Activated naive CD8-positive, alpha-beta T cell (primary cell): ENCODE measurements around the gene WDR4.

ENCODE experiments used
- H3K27ac Mint-ChIP-seq: one replicate; pipeline ENCODE4 v1.8.0; 2021; ENCODE audit warnings: mixed read lengths
- H3K27me3 Mint-ChIP-seq: one replicate; pipeline ENCODE4 v1.8.0; 2021; ENCODE audit warnings: mixed read lengths
- H3K36me3 Mint-ChIP-seq: one replicate; pipeline ENCODE4 v1.8.0; 2021; ENCODE audit warnings: mixed read lengths
- H3K4me1 Mint-ChIP-seq: one replicate; pipeline ENCODE4 v1.8.0; 2021; ENCODE audit warnings: low read depth, mixed read lengths
- H3K4me3 Mint-ChIP-seq: one replicate; pipeline ENCODE4 v1.8.0; 2021; ENCODE audit warnings: mild to moderate bottlenecking, mixed read lengths
- H3K9me3 Mint-ChIP-seq: one replicate; pipeline ENCODE4 v1.8.0; 2021; ENCODE audit warnings: low read depth, mixed read lengths

Gene WDR4

DNA sequence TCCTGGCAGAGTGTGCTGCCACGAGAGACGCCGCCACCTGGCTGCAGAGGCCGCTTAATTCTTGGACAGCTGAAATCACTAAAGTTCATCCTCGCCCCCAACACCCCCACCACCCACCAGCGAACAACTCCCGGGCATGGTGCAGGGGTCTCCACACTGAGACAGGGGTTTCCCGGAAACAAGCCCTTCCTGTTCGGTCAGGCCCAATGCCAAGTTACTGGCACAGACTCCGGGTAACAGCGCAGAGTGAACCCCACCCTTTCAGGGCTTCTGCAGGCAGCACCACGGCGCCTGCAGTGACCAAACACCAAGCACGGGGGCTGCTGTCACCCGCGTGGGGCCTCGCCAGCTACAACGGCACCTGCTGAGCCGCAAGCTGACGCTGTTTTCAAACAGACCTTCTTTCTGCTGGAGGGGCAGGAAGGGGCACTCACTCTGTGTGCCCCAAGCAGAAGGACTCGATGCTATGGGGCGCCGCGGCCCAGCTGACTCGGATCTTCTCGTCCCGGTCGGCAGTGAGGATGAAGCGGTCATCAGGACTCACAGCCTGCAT, 17.4 kb downstream of the WDR4 start:
- Mint-ChIP-seq H3K36me3 (peaks cover 2% of the 10 kb centered on the region), H3K9me3 (no peaks in the 10 kb centered on the region), H3K4me3 (no peak overlapping the region), H3K27ac (no peak overlapping the region), H3K4me1 (peaks cover 14% of the 10 kb centered on the region), H3K27me3 (no peaks in the 10 kb centered on the region)

DNA sequence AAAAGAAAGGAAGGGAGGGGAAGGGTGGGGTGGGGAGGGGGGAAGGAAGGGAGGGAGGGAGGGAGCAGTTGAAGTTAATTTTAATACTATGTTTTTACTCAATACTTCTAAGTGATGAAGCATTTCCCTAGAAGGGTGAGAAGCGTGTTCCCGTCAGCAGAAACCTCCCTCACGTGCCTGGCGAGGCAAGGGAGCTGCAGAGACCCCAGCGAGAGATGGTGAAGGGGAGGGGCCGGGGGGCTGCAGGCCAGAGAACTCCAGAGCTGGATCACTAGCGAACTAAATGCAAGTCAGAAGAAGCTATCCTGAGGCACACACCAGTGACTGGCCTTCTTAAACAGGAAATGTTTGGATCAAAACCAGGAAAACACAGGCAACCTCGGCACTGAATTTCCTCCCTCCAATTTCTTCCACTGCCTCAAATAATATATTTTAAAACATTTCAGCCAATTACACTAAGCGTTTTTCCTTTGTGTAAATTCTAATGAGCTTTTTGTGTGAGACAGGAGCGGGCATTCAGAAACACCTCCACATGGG, 18.0 kb downstream of the WDR4 start:
- H3K9me3 Mint-ChIP-seq, result no peaks in the 10 kb centered on the region
- H3K36me3 Mint-ChIP-seq, result peaks cover 2% of the 10 kb centered on the region
- H3K4me1 Mint-ChIP-seq, result peaks cover 13% of the 10 kb centered on the region
- H3K27ac Mint-ChIP-seq, result no peak overlapping the region
- no peak overlapping the region for H3K4me3 Mint-ChIP-seq
- H3K27me3 Mint-ChIP-seq, result no peaks in the 10 kb centered on the region

DNA sequence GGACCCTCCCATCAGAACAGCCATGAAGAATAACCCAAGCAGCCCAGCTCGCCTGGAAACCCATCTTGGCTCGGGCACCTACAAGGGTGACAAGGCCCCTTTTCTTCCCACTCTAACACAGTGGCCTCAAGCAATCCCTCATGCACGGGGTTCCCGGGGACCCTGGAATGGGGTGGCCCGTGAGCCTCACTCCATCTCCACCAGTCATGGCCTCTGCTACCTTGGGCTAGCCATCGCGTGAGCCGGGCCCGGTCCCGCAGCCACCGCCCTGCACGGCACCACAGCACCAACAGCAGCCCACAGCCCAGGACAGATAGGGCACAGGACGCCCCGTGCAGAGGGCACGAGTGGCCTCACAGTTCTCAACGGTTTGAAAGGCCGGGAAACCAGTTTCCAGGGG, 19.0 kb downstream of the WDR4 start:
- Mint-ChIP-seq H3K9me3 (no peaks in the 10 kb centered on the region), H3K27me3 (no peaks in the 10 kb centered on the region), H3K4me1 (peaks cover 10% of the 10 kb centered on the region), H3K4me3 (no peak overlapping the region), H3K36me3 (peaks cover 2% of the 10 kb centered on the region), H3K27ac (no peak overlapping the region)

DNA sequence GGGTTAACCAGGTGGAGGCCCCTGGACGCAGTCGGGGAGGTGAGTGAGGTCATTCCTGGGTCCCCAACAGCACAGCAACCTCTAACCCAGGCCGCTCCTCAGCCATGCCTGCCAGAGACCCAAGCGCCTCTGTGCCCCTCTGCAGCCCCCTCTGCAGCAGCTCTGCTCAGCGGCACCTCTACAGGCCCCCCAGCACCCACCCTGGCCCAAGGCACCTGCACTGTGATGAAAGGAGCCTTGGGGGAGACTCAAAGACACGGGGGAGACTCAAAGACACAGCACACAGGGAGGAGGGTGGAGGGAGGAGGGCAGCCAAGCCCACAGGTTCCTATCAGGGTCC, 19.5 kb downstream of the WDR4 start:
- H3K36me3 Mint-ChIP-seq, result peaks cover 2% of the 10 kb centered on the region
- no peaks in the 10 kb centered on the region for H3K9me3 Mint-ChIP-seq
- no peaks in the 10 kb centered on the region for H3K27me3 Mint-ChIP-seq
- no peak overlapping the region for H3K27ac Mint-ChIP-seq
- H3K4me3 Mint-ChIP-seq, result no peak overlapping the region
- H3K4me1 Mint-ChIP-seq, result peaks cover 9% of the 10 kb centered on the region

DNA sequence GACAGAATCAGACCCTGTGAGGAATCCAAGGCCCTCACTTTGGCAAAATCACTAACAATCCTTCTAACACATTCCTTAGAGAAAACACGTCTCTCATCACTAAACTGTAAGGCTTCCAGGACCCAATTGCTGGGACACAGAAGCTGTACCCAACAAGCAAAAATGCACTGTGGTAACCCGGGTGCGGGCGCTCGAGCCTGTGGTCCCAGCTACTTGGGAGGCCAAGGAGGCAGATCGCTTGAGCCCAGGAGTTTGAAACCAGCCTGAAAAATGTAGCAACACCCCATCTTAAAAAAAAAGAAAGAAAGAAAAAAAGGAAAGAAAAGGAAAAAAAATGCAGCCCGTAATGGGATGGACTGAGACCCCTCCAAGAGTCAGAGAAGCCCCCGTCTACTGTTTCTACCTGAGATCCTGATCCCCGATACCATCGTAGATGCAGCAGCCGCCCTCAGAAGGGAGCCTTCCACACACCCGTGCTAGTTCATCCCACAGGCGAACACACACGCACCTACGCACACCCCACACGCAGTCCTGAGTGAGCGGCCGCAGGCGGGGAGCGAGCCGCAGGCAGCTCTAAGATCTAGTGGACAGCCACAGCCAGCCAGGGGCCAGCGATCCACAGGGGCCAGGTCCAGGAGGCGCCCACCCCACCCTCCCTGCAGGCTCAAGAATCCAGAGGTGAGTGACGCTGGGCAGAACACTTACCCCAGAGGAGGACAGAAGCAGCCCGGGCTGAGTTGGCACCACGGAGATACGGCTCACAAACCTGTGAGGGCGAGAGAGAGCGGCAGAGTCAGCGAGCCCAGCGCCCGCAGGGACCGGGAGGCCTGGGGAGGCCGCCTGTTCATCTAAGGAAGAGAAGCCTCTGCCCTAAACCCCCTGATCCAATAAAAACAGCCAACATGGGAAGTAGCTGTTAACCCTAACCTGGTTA, 20.1 kb downstream of the WDR4 start:
- peaks cover 7% of the 10 kb centered on the region for H3K4me1 Mint-ChIP-seq
- H3K9me3 Mint-ChIP-seq, result no peaks in the 10 kb centered on the region
- no peak overlapping the region for H3K27ac Mint-ChIP-seq
- no peak overlapping the region for H3K4me3 Mint-ChIP-seq
- peaks cover 2% of the 10 kb centered on the region for H3K36me3 Mint-ChIP-seq
- H3K27me3 Mint-ChIP-seq, result no peaks in the 10 kb centered on the region

DNA sequence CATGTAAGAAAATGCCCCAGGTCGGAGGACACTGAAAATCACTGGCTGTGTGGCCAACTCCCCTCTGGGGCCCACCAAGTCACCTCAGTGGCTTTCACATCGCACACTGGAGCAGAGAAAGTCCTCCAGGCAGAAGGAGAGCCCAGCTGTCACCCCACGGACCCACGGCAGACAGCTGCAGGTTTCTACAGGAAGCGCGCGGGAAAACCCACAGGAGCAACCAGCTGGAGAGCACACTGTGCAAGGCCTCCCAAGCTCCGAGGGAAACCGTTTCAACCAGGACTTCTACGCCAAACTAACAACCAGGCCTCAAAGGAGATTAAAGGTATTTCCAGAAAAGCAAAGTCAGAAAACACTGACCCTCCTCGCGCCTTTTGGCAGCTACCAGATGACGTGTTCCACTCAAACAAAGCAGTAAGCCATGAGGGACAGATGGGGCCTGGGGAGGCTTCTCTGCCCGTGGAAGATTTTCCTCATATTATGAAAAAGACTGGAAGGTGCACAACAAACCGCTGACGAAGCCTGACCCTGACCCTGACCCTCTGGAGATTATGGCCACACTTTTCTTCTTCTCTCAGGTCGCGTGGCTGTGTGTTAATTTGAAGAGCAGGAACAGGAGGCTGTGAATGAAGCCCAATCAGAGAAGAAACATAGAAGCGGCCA, 21.0 kb downstream of the WDR4 start:
- H3K36me3 Mint-ChIP-seq, result peaks cover 2% of the 10 kb centered on the region
- no peak overlapping the region for H3K27ac Mint-ChIP-seq
- peaks cover 7% of the 10 kb centered on the region for H3K4me1 Mint-ChIP-seq
- no peaks in the 10 kb centered on the region for H3K9me3 Mint-ChIP-seq
- no peak overlapping the region for H3K4me3 Mint-ChIP-seq
- H3K27me3 Mint-ChIP-seq, result no peaks in the 10 kb centered on the region

DNA sequence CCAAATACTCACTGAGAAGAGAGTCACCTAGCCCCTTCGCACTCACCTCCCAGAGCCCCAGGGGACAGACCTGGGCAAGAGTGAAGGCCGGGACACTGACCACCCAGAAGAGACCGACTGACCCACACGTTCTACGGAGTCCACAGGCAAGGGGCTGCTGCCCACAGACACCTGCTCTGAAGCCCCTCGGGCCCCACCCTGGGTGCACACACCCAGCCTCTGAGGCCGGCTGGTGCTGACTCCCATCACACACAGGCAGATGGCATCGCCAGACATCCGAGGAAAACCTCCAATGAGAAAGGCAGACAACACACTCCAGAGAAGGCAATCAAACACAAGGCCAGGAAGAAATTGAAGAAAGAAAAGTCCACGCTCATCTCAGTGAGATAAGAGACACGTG, 22.1 kb downstream of the WDR4 start:
- peaks cover 2% of the 10 kb centered on the region for H3K36me3 Mint-ChIP-seq
- no peak overlapping the region for H3K4me3 Mint-ChIP-seq
- H3K9me3 Mint-ChIP-seq, result no peaks in the 10 kb centered on the region
- peaks cover 3% of the 10 kb centered on the region for H3K4me1 Mint-ChIP-seq
- H3K27me3 Mint-ChIP-seq, result no peaks in the 10 kb centered on the region
- no peak overlapping the region for H3K27ac Mint-ChIP-seq

DNA sequence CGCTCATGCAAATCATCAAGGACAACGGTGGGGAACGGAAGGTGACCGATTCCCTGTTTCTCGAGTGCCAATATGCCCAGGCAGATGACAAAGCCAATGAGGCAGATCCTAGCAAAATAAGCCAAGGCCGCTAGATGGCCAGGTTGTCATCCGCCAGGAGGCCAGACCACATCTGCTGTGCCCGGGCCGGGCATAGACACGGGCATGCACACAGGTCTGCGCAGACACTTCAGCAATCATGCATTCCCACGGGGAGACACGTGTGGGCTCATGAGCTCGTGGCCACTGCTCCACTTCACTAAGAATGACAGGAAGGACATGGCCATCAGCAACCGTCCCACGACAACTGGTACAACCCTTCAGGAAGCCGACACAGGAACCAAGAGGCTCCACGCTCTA, 23.4 kb downstream of the WDR4 start:
- H3K27ac Mint-ChIP-seq, result no peak overlapping the region
- peaks cover 2% of the 10 kb centered on the region for H3K36me3 Mint-ChIP-seq
- no peak overlapping the region for H3K4me3 Mint-ChIP-seq
- H3K9me3 Mint-ChIP-seq, result no peaks in the 10 kb centered on the region
- H3K4me1 Mint-ChIP-seq, result peaks cover 3% of the 10 kb centered on the region
- H3K27me3 Mint-ChIP-seq, result no peaks in the 10 kb centered on the region

DNA sequence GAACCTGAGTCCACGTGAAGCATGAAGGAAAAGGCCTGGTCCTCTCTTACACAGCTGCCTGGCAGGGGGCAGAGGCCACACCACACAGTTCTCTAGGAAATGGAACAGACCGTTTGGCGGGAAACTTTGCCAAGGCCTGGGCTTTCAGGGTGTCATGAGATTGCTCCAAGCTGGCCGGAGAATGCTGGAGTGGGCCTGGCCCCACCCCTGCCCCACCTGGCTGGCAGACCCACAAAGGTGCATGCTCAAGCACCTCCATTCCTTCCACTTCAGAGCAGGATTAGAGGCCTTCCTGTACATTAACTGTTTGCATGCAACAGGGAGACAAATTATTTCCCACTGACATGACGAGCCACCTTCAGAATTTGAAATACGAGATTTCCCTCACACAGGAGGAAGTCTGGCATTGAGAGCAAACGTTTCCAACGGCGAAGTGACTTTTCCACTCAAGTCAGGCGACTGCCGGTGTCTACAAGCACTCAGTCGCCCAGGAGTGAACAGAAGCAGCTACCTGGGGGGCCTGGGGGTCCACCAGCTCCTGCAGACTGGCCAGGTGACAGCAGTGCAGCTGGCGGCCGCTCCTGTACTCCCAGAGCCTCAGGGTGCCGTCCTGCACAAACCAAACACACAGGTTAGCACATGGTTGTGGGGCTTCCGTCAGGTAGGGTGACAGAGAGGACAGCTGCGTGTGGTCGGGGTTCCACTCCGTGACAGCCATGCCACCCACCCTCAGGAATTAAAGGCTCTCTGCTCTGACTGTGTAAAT, 24.0 kb downstream of the WDR4 start:
- H3K27me3 Mint-ChIP-seq, result no peaks in the 10 kb centered on the region
- no peaks in the 10 kb centered on the region for H3K9me3 Mint-ChIP-seq
- no peak overlapping the region for H3K27ac Mint-ChIP-seq
- peaks cover 3% of the 10 kb centered on the region for H3K4me1 Mint-ChIP-seq
- H3K4me3 Mint-ChIP-seq, result no peak overlapping the region
- peaks cover 2% of the 10 kb centered on the region for H3K36me3 Mint-ChIP-seq

DNA sequence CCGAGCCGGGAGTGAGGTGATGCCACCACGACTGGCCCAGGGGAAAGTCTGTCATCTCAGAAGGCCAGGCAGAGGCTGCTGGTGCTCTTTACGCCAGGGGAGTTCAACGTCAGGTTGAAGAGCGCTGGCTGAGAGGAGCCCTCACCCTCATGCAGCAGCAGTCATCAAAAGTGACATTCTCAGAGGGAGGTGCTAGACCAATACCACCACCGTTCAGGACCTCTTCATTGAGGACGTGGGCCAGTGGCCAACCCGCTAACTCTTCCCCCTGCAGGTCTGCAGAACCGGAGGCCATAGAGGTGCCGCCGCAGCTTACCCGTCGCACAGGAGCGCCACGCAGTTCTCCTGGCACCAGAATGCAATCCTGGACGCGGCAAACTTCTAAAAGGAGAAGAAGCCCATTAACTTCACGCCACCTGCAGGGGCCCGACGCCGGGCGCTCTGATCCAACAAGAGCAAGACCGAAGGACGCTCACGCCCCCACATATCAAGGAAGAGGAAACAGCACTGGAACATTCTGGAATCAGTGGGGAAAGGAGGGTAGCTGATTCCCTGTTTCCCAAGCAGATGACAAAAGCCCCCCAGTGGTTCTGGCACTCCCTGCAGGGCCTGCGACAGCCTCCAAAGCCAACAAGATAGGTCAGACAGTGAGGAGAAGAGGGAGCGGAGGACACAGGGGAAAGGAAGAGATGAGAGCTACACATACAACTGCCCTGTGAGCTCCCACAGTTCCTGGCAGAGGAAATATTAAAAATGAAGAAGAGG, 24.9 kb downstream of the WDR4 start:
- Mint-ChIP-seq H3K36me3 (peaks cover 2% of the 10 kb centered on the region), H3K4me3 (no peak overlapping the region)

DNA sequence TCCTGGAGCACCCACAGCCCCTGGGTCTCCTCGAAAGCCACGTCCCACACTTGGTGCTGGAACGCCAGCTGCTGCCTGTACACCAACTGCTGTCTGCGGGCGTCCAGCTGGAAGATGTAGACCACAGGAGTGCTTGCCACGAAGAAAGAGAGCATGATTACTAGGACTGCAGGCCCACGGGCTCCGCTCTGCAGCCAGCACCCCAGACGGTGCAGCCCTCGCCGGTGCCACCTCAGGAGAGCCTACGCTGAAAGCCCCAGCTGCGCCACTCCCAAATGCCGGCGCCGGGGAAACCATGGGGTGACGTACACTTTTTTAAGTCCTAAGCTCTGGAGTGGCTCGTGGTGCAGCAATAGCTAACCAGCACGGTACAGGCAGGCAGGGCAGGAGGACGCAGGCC, 25.7 kb downstream of the WDR4 start:
- Mint-ChIP-seq H3K4me3 (no peak overlapping the region), H3K4me1 (peaks cover 5% of the 10 kb centered on the region), H3K27ac (no peak overlapping the region), H3K36me3 (peaks cover 5% of the 10 kb centered on the region), H3K27me3 (no peaks in the 10 kb centered on the region), H3K9me3 (no peaks in the 10 kb centered on the region)

More for the DNA sequence above, 24.9 kb downstream of the WDR4 start:
- no peaks in the 10 kb centered on the region for H3K9me3 Mint-ChIP-seq
- no peak overlapping the region for H3K27ac Mint-ChIP-seq
- no peaks in the 10 kb centered on the region for H3K27me3 Mint-ChIP-seq
- H3K4me1 Mint-ChIP-seq, result peaks cover 3% of the 10 kb centered on the region

DNA sequence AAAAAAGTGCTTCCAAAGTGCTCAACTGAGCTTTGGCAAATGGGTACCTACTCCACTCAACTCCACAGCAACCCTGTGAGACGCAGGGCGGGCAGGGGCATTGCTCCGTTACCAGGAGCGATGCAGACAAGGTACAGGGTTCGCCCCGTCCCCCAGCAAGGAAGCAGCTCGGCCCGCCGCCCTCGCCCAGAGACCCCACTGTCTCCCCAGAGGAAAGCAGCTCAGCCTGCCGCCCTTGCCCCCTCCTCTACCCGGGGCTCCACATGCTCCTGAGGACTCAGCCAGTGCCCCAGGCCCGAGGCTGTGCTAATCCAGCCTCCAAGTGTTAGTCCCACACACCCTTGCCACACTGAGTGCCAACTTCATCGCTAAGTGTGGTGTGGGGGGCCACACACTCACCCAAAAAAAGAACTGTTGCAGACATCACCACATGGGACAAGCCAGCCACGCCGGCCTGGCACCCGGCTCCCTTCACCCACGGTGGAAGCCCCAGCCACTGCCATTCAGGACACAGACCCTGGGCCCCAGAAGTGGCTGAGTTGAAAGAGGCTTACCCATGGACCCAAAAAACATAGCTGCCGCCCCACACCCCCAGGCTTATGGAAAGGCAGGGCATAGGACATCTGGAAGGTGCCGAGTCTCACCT, 26.3 kb downstream of the WDR4 start:
- H3K27me3 Mint-ChIP-seq, result no peaks in the 10 kb centered on the region
- peaks cover 4% of the 10 kb centered on the region for H3K36me3 Mint-ChIP-seq
- no peaks in the 10 kb centered on the region for H3K9me3 Mint-ChIP-seq
- no peak overlapping the region for H3K4me3 Mint-ChIP-seq
- H3K4me1 Mint-ChIP-seq, result peaks cover 7% of the 10 kb centered on the region
- H3K27ac Mint-ChIP-seq, result no peak overlapping the region

DNA sequence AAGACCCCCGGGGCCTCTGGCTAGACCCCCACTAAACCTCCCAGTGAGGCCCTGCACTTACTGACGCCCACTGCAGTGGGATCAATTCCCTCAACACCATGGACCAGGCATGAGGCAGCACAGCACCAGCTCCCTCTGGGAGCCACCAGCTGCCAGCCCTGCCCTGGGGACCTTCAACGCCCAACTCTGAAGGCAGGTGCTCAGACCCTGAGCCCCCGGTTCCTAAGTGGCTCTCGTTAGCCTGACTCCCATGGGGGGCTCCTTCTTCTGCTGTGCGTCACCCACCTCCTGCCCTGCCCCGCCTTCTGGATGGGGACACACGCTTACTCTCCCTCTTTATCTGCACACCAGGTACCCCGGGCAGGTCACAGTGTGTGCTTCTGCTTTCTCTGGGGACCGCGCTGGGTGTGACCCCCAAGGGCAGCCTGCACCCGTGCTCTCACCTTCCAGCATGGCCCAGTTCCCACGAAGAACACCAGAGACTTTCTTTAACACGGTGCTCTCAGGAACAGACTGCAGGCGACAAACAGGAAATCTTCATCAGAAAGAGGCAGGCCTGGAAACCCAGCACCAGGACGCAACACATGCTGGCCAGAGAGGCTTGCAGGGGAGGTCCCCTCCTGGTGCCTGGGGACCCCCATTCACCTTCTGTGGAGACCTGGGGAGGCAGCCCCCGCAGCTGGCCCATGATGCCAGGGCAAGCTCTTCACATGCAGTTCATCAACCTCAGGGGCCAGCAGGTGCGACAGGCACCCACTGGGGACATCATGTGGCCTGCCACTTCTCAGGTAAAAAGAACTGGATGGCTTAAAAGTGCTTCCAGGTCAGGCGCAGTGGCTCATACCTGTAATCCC, 27.3 kb downstream of the WDR4 start:
- Mint-ChIP-seq H3K4me3 (no peak overlapping the region), H3K36me3 (peaks cover 4% of the 10 kb centered on the region), H3K27me3 (no peaks in the 10 kb centered on the region), H3K27ac (no peak overlapping the region), H3K4me1 (peaks cover 7% of the 10 kb centered on the region), H3K9me3 (no peaks in the 10 kb centered on the region)
